Measurements from ENCODE around the gene CHCHD3.

DNA sequence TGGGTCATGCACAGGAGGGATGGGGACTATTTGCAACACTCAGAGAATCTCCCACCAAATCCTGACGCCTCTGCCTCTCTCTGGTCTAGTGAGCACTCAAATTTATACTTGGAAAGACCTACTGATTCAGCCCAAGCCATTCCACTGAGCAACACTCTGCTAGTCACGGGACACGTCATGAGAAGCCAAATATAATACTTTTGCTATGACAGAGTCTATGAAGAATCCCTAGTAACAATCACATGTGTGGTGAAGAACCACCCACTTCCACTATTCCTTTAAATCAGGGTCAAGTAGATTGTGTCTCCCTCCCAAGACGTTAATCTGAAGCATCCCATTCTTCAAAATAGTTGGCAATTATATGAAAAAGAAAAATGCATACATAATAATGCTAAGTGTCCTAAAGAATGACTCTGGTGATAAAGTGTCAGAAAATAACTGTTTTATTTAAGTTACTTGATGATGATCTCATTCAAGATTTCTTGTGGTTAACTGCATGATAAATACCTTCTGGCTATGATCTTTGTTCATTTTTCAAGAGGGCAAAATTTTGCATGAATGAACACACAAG is 28.5 kb downstream of the CHCHD3 start:
- no peak for TF ChIP-seq EZH2 (IDR thresholded peaks at IDR 0.05; ENCODE audit: low read depth)
- TF ChIP-seq, protein P1, sequence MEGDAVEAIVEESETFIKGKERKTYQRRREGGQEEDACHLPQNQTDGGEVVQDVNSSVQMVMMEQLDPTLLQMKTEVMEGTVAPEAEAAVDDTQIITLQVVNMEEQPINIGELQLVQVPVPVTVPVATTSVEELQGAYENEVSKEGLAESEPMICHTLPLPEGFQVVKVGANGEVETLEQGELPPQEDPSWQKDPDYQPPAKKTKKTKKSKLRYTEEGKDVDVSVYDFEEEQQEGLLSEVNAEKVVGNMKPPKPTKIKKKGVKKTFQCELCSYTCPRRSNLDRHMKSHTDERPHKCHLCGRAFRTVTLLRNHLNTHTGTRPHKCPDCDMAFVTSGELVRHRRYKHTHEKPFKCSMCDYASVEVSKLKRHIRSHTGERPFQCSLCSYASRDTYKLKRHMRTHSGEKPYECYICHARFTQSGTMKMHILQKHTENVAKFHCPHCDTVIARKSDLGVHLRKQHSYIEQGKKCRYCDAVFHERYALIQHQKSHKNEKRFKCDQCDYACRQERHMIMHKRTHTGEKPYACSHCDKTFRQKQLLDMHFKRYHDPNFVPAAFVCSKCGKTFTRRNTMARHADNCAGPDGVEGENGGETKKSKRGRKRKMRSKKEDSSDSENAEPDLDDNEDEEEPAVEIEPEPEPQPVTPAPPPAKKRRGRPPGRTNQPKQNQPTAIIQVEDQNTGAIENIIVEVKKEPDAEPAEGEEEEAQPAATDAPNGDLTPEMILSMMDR (conservative IDR thresholded peaks at IDR 0.05) = no peak

Data from PC-9 (cell line).